CD14-positive monocyte (primary cell): ENCODE measurements around the gene ZNF831. TPM values are rescaled to one million over a fixed set of nuclear protein-coding genes. Genes with fewer than 3 reads are reported as not detected.

Experiments
- DNase-seq, 3 donors: peaks; one replicate each; pipeline ENCODE4 v3.0.0-alpha.2; 2011 to 2022
- H2AFZ ChIP-seq: 2 replicates; pipeline ENCODE4 v1.6.0; 2012; ENCODE audit warnings: mild to moderate bottlenecking, low read depth, low read length, inconsistent platforms; ENCODE audit not compliant: insufficient read depth, poor library complexity, severe bottlenecking
- H3K27ac ChIP-seq, 2 donors: 1 replicate in 1 of 2; 2 replicates in 1 of 2; pipeline ENCODE4 v1.5.1; 2012 to 2013; ENCODE audit warnings: low read length in 2 of 2, control low read depth in 1 of 2, inconsistent platforms in 1 of 2, low read depth in 1 of 2, mild to moderate bottlenecking in 1 of 2
- H3K27me3 ChIP-seq, 2 donors: one replicate each; pipeline versions ENCODE4 v1.6.0 to v1.6.1; 2011 to 2013; ENCODE audit warnings: low read length in 2 of 2; ENCODE audit not compliant: control insufficient read depth in 2 of 2, insufficient read depth in 2 of 2
- H3K36me3 ChIP-seq, 2 donors: replicated peaks in 1 of 2; 1 replicate in 1 of 2; 2 replicates in 1 of 2; pipeline versions ENCODE4 v1.5.1 to v1.6.1; 2012 to 2013; ENCODE audit warnings: low read length in 2 of 2, control low read depth in 1 of 2, inconsistent platforms in 1 of 2, mild to moderate bottlenecking in 1 of 2; ENCODE audit not compliant: insufficient read depth in 2 of 2, control insufficient read depth in 1 of 2
- H3K4me1 ChIP-seq, 2 donors: 1 replicate in 1 of 2; 2 replicates in 1 of 2; pipeline versions ENCODE4 v1.5.1 to v1.6.1; 2012 to 2013; ENCODE audit warnings: low read length in 2 of 2, control low read depth in 1 of 2, inconsistent platforms in 1 of 2, mild to moderate bottlenecking in 1 of 2, moderate library complexity in 1 of 2; ENCODE audit not compliant: insufficient read depth in 2 of 2, control insufficient read depth in 1 of 2
- H3K4me2 ChIP-seq: replicated peaks from 2 replicates; pipeline ENCODE3; 2012; ENCODE audit warnings: low read length, moderate library complexity, mild to moderate bottlenecking; ENCODE audit not compliant: poor library complexity, severe bottlenecking; ENCODE audit errors: extremely low read depth
- H3K4me3 ChIP-seq, 3 experiments: fragments of 200-600 bp in 1 of 3; sonication (generic) in 1 of 3; replicated peaks in 1 of 3; 1 replicate in 2 of 3; 2 replicates in 1 of 3; pipeline ENCODE4 v1.5.1; 2011 to 2013; ENCODE audit warnings: low read length in 3 of 3, mild to moderate bottlenecking in 3 of 3, control low read depth in 2 of 3, low read depth in 2 of 3, inconsistent platforms in 1 of 3, moderate library complexity in 1 of 3
- H3K79me2 ChIP-seq: 2 replicates; pipeline ENCODE4 v1.6.0; 2012; ENCODE audit warnings: mild to moderate bottlenecking, control low read depth, inconsistent platforms, low read length, moderate library complexity; ENCODE audit not compliant: insufficient read depth
- H3K9ac ChIP-seq: 2 replicates; pipeline ENCODE4 v1.6.0; 2017; ENCODE audit warnings: low read length, mild to moderate bottlenecking; ENCODE audit not compliant: insufficient read depth, poor library complexity, severe bottlenecking
- H3K9me3 ChIP-seq, 2 donors: replicated peaks in 1 of 2; 1 replicate in 1 of 2; 2 replicates in 1 of 2; pipeline versions ENCODE4 v1.5.1 to v1.6.1; 2012 to 2013; ENCODE audit warnings: low read length in 2 of 2, control low read depth in 1 of 2; ENCODE audit not compliant: control insufficient read depth in 1 of 2, insufficient read depth in 1 of 2
- H4K20me1 ChIP-seq: 2 replicates; pipeline ENCODE4 v1.6.0; 2012; ENCODE audit warnings: mild to moderate bottlenecking, low read length, control low read depth, moderate library complexity; ENCODE audit not compliant: insufficient read depth
- H3K27ac Mint-ChIP-seq, 7 donors: one replicate each; pipeline ENCODE4 v1.8.0; 2020; ENCODE audit warnings: mild to moderate bottlenecking in 7 of 7, mixed read lengths in 7 of 7, moderate library complexity in 6 of 7, inconsistent platforms in 2 of 7
- H3K27me3 Mint-ChIP-seq, 3 donors: one replicate each; pipeline ENCODE4 v1.8.0; 2021 to 2022; ENCODE audit warnings: low read depth in 3 of 3, mild to moderate bottlenecking in 3 of 3, mixed read lengths in 3 of 3, moderate library complexity in 3 of 3, inconsistent platforms in 1 of 3
- H3K36me3 Mint-ChIP-seq, 2 donors: one replicate each; pipeline ENCODE4 v1.8.0; 2020; ENCODE audit warnings: mixed read lengths in 2 of 2, inconsistent platforms in 1 of 2, mild to moderate bottlenecking in 1 of 2
- H3K4me1 Mint-ChIP-seq: one replicate; pipeline ENCODE4 v1.8.0; 2020; ENCODE audit warnings: mild to moderate bottlenecking, mixed read lengths
- H3K4me3 Mint-ChIP-seq, 2 donors: one replicate each; pipeline ENCODE4 v1.8.0; 2020; ENCODE audit warnings: mild to moderate bottlenecking in 2 of 2, mixed read lengths in 2 of 2, moderate library complexity in 1 of 2
- H3K9me3 Mint-ChIP-seq, 7 donors: one replicate each; pipeline ENCODE4 v1.8.0; 2020 to 2022; ENCODE audit warnings: mixed read lengths in 7 of 7, mild to moderate bottlenecking in 6 of 7, moderate library complexity in 6 of 7, inconsistent platforms in 2 of 7
- CTCF ChIP-seq: fragments of 200-600 bp; IDR thresholded peaks from one replicate; pipeline ENCODE4 v1.8.0; 2022; ENCODE audit warnings: antibody characterized with exemption, mild to moderate bottlenecking
- WGBS: methylation state at CpG from one replicate; pipeline ENCODE4 v1.1.5; 2013; ENCODE audit warnings: missing lambda C conversion rate; ENCODE audit not compliant: insufficient coverage; 5-methylcytosine and 5-hydroxymethylcytosine counted together
- intact Hi-C, 2 donors: fragments of 100-400 bp; cut with micrococcal nuclease; formaldehyde crosslinking; loops; one replicate each; pipeline versions ENCODE4 v1.15.0 to v1.15.1; 2023
- polyA plus RNA-seq, 3 donors: library from polyadenylated mRNA; depleted of rRNA in 1 of 3; unstranded in 2 of 3; stranded (reverse) in 1 of 3; fragments of 300-500 nt in 2 of 3; fragments of >200 nt in 1 of 3; fragmentation: Illumina TruSeq in 2 of 3; gene quantifications; 1 replicate in 2 of 3; 2 replicates in 1 of 3; pipeline ENCODE4 v1.2.3, GENCODE V29; 2012 to 2021

ZNF831 gene
- polyA plus RNA-seq, 3 donors = 0.03 to 0.09 TPM; not detected in 1

- Histone ChIP-seq H3K36me3 (no peaks in the 10 kb centered on the region), H3K9me3 (no peaks in the 10 kb centered on the region), H3K4me2 (no peak overlapping the region), H3K4me3 (no peak overlapping the region), H3K79me2 (no peaks in the 10 kb centered on the region), H3K27ac (no peak overlapping the region), H3K27me3 (no peaks in the 10 kb centered on the region), H2AFZ (no peak overlapping the region), H3K4me1 (no peaks in the 10 kb centered on the region), H4K20me1 (no peaks in the 10 kb centered on the region), H3K9ac (no peak overlapping the region)
- Mint-ChIP-seq H3K4me1 (no peaks in the 10 kb centered on the region), H3K4me3 (no peak overlapping the region), H3K27ac (no peak overlapping the region), H3K9me3 (no peaks in the 10 kb centered on the region), H3K36me3 (no peaks in the 10 kb centered on the region), H3K27me3 (peaks cover 4 to 10% (median 6%) of the 10 kb centered on the region in 3 donors)
- DNase-seq = no peak
- no peak for TF ChIP-seq CTCF
- intact Hi-C loops = no loop called here
- 91% methylated on average over 7 of the region's 7 CpGs for WGBS
These were observed 29.7 kb downstream of the ZNF831 start for GRCh38 chr20:59193325-59193724.

GRCh38 chr20:59194023-59194935, 30.7 kb downstream of the ZNF831 start:
- Histone ChIP-seq H3K9me3 (no peaks in the 10 kb centered on the region), H3K27ac (no peak overlapping the region), H3K79me2 (no peaks in the 10 kb centered on the region), H3K4me3 (no peak overlapping the region), H2AFZ (no peak overlapping the region), H3K36me3 (no peaks in the 10 kb centered on the region), H3K27me3 (no peaks in the 10 kb centered on the region), H3K9ac (no peak overlapping the region), H4K20me1 (no peaks in the 10 kb centered on the region), H3K4me2 (no peak overlapping the region), H3K4me1 (no peaks in the 10 kb centered on the region)
- TF ChIP-seq CTCF = no peak
- H3K4me3 Mint-ChIP-seq = no peak overlapping the region
- H3K27ac Mint-ChIP-seq = no peak overlapping the region
- H3K9me3 Mint-ChIP-seq = no peaks in the 10 kb centered on the region
- peaks cover 3 to 10% (median 6%) of the 10 kb centered on the region in 3 donors for H3K27me3 Mint-ChIP-seq
- WGBS = 94% methylated on average over 24 of the region's 24 CpGs
- H3K36me3 Mint-ChIP-seq = no peaks in the 10 kb centered on the region
- no peaks in the 10 kb centered on the region for H3K4me1 Mint-ChIP-seq
- intact Hi-C loops = no loop called here
- DNase-seq = no peak
